Activated T-helper 17 cell treated with anti-CD3 and anti-CD28 coated beads, Interleukin-2, amount 50 U/mL, for 72 hours (primary cell): ENCODE data around the gene CHID1. TPM values are rescaled to one million over a fixed set of nuclear protein-coding genes. Genes with fewer than 3 reads are reported as not detected.

Experiments
- ATAC-seq: fragments of 150-1000 bp; cut with Tn5 transposase; replicated peaks from 2 replicates; pipeline ENCODE4 v1.10.0; 2021; ENCODE audit warnings: mild to moderate bottlenecking, moderate library complexity
- H3K27ac Mint-ChIP-seq: one replicate; pipeline ENCODE4 v1.8.0; 2022; ENCODE audit warnings: mixed read lengths
- H3K27me3 Mint-ChIP-seq: one replicate; pipeline ENCODE4 v1.8.0; 2022; ENCODE audit warnings: mixed read lengths
- H3K36me3 Mint-ChIP-seq: one replicate; pipeline ENCODE4 v1.8.0; 2022; ENCODE audit warnings: low read depth, mild to moderate bottlenecking, mixed read lengths
- H3K4me1 Mint-ChIP-seq: one replicate; pipeline ENCODE4 v1.8.0; 2022; ENCODE audit warnings: mixed read lengths
- H3K4me3 Mint-ChIP-seq: one replicate; pipeline ENCODE4 v1.8.0; 2022; ENCODE audit warnings: mild to moderate bottlenecking, mixed read lengths
- H3K9me3 Mint-ChIP-seq: one replicate; pipeline ENCODE4 v1.8.0; 2022; ENCODE audit warnings: mixed read lengths
- total RNA-seq, 2 donors: library from RNA; stranded (reverse); gene quantifications; one replicate each; pipeline ENCODE4 v1.2.3, GENCODE V29; 2022

The CHID1 gene
- total RNA-seq, 2 donors from 2014 or later = 71.9 to 72.6 TPM

- no peaks in the 10 kb centered on the region for H3K4me1 Mint-ChIP-seq
- H3K36me3 Mint-ChIP-seq = no peaks in the 10 kb centered on the region
- no peak overlapping the region for H3K4me3 Mint-ChIP-seq
- ATAC-seq = no peak
- H3K27me3 Mint-ChIP-seq = no peaks in the 10 kb centered on the region
- no peaks in the 10 kb centered on the region for H3K9me3 Mint-ChIP-seq
- H3K27ac Mint-ChIP-seq = no peak overlapping the region
Measured at GRCh38 chr11:853682-854448, 56.7 kb downstream of the CHID1 start.

GRCh38 chr11:852762-853161 is 57.8 kb downstream of the CHID1 start:
- Mint-ChIP-seq H3K27ac (no peak overlapping the region), H3K4me3 (no peak overlapping the region), H3K36me3 (no peaks in the 10 kb centered on the region), H3K4me1 (no peaks in the 10 kb centered on the region), H3K27me3 (no peaks in the 10 kb centered on the region), H3K9me3 (no peaks in the 10 kb centered on the region)
- no peak for ATAC-seq

- no peak overlapping the region for H3K27ac Mint-ChIP-seq
- H3K4me1 Mint-ChIP-seq = no peaks in the 10 kb centered on the region
- H3K36me3 Mint-ChIP-seq = no peaks in the 10 kb centered on the region
- H3K4me3 Mint-ChIP-seq = no peak overlapping the region
- no peaks in the 10 kb centered on the region for H3K27me3 Mint-ChIP-seq
- no peaks in the 10 kb centered on the region for H3K9me3 Mint-ChIP-seq
- ATAC-seq = no peak
Measured at GRCh38 chr11:850775-851763, 59.5 kb downstream of the CHID1 start.

GRCh38 chr11:849951-850774 is 60.4 kb downstream of the CHID1 start:
- Mint-ChIP-seq H3K27ac (no peak overlapping the region), H3K4me1 (no peaks in the 10 kb centered on the region), H3K4me3 (no peak overlapping the region), H3K9me3 (no peaks in the 10 kb centered on the region), H3K27me3 (no peaks in the 10 kb centered on the region), H3K36me3 (no peaks in the 10 kb centered on the region)
- ATAC-seq = peak; percentile 11

GRCh38 chr11:849104-849824 is 61.3 kb downstream of the CHID1 start:
- no peaks in the 10 kb centered on the region for H3K4me1 Mint-ChIP-seq
- no peaks in the 10 kb centered on the region for H3K9me3 Mint-ChIP-seq
- H3K4me3 Mint-ChIP-seq = peak overlapping the region; percentile 53
- peak; percentile 48 for ATAC-seq
- H3K27ac Mint-ChIP-seq = no peak overlapping the region
- no peaks in the 10 kb centered on the region for H3K36me3 Mint-ChIP-seq
- H3K27me3 Mint-ChIP-seq = no peaks in the 10 kb centered on the region

- Mint-ChIP-seq H3K36me3 (no peaks in the 10 kb centered on the region), H3K27ac (no peak overlapping the region), H3K4me1 (no peaks in the 10 kb centered on the region), H3K9me3 (no peaks in the 10 kb centered on the region), H3K4me3 (peak overlapping the region; percentile 53), H3K27me3 (no peaks in the 10 kb centered on the region)
- peak; percentile 68 for ATAC-seq
Measured at GRCh38 chr11:848380-848931, 62.2 kb downstream of the CHID1 start.

- Mint-ChIP-seq H3K4me3 (no peak overlapping the region), H3K4me1 (no peaks in the 10 kb centered on the region), H3K36me3 (no peaks in the 10 kb centered on the region), H3K27ac (no peak overlapping the region), H3K27me3 (no peaks in the 10 kb centered on the region), H3K9me3 (no peaks in the 10 kb centered on the region)
- ATAC-seq = no peak
Measured at GRCh38 chr11:847876-848275, 62.7 kb downstream of the CHID1 start.

GRCh38 chr11:846496-847098 is 64.0 kb downstream of the CHID1 start:
- no peaks in the 10 kb centered on the region for H3K9me3 Mint-ChIP-seq
- H3K27me3 Mint-ChIP-seq = no peaks in the 10 kb centered on the region
- H3K4me3 Mint-ChIP-seq = no peak overlapping the region
- no peaks in the 10 kb centered on the region for H3K36me3 Mint-ChIP-seq
- no peak for ATAC-seq
- no peaks in the 10 kb centered on the region for H3K4me1 Mint-ChIP-seq
- no peak overlapping the region for H3K27ac Mint-ChIP-seq

GRCh38 chr11:845872-846495 is 64.6 kb downstream of the CHID1 start:
- H3K4me1 Mint-ChIP-seq = peaks cover 2% of the 10 kb centered on the region
- no peaks in the 10 kb centered on the region for H3K27me3 Mint-ChIP-seq
- H3K4me3 Mint-ChIP-seq = no peak overlapping the region
- no peak overlapping the region for H3K27ac Mint-ChIP-seq
- no peak for ATAC-seq
- H3K9me3 Mint-ChIP-seq = no peaks in the 10 kb centered on the region
- peaks cover 3% of the 10 kb centered on the region for H3K36me3 Mint-ChIP-seq

GRCh38 chr11:844693-845644 is 65.6 kb downstream of the CHID1 start:
- Mint-ChIP-seq H3K4me1 (peaks cover 7% of the 10 kb centered on the region), H3K4me3 (no peak overlapping the region), H3K27ac (no peak overlapping the region), H3K9me3 (no peaks in the 10 kb centered on the region), H3K27me3 (no peaks in the 10 kb centered on the region), H3K36me3 (peaks cover 13% of the 10 kb centered on the region)
- no peak for ATAC-seq

- no peak for ATAC-seq
- Mint-ChIP-seq H3K27me3 (no peaks in the 10 kb centered on the region), H3K36me3 (peaks cover 18% of the 10 kb centered on the region), H3K4me1 (peaks cover 7% of the 10 kb centered on the region), H3K9me3 (no peaks in the 10 kb centered on the region), H3K27ac (no peak overlapping the region), H3K4me3 (peak overlapping the region; percentile 58)
Measured at GRCh38 chr11:843818-844692, 66.6 kb downstream of the CHID1 start.
